ENCODE measurements around the gene STUB1.

Gene STUB1

GRCh38 chr16:648071-648780, 32.0 kb upstream of the STUB1 start:
- H3K4me3 ChIP-seq (ENCODE audit: low read depth, low read length) = peak overlapping the region; percentile 53

GRCh38 chr16:648781-649589, 31.2 kb upstream of the STUB1 start, which contains the start of gene WDR90:
WDR90 (plus strand) TSS chr16:649365; CDS start chr16:649417, 52 bp downstream.
- H3K4me1 ChIP-seq = peaks cover 35% of the 10 kb centered on the region
- peak within 1 kb of the TSS; percentile 85 for H3K4me2 ChIP-seq (ENCODE audit: low read length)
- no peaks in the 10 kb centered on the region for H3K36me3 ChIP-seq (ENCODE audit: control insufficient read depth, insufficient read depth, low read length)

More at GRCh38 chr16:648071-648780, 32.0 kb upstream of the STUB1 start:
- Histone ChIP-seq H2AFZ (peak overlapping the region; percentile 82), H3K4me1 (peaks cover 39% of the 10 kb centered on the region), H3K27me3 (ENCODE audit: control insufficient read depth, insufficient read depth, low read length) (no peaks in the 10 kb centered on the region), H3K27ac (peak overlapping the region; percentile 80), H3K36me3 (ENCODE audit: control insufficient read depth, insufficient read depth, low read length) (no peaks in the 10 kb centered on the region), H3K9ac (no peak overlapping the region), H3K4me2 (ENCODE audit: low read length) (peak overlapping the region; percentile 85), H3K79me2 (peaks cover 27% of the 10 kb centered on the region), H3K9me3 (ENCODE audit: control insufficient read depth, low read length) (no peaks in the 10 kb centered on the region)
- TF ChIP-seq CTCF (IDR thresholded peaks at IDR 0.05) = peak; percentile 27

GRCh38 chr16:649631-650030, 30.6 kb upstream of the STUB1 start:
- peak overlapping the region; percentile 53 for H3K4me3 ChIP-seq (ENCODE audit: low read depth, low read length)
- TF ChIP-seq CTCF (IDR thresholded peaks at IDR 0.05) = no peak
- H3K9ac ChIP-seq = peak overlapping the region; percentile 57
- H2AFZ ChIP-seq = peak overlapping the region; percentile 82
- no peaks in the 10 kb centered on the region for H3K36me3 ChIP-seq (ENCODE audit: control insufficient read depth, insufficient read depth, low read length)
- H3K79me2 ChIP-seq = peaks cover 15% of the 10 kb centered on the region
- H3K4me1 ChIP-seq = peaks cover 34% of the 10 kb centered on the region
- no peaks in the 10 kb centered on the region for H3K9me3 ChIP-seq (ENCODE audit: control insufficient read depth, low read length)
- no peak overlapping the region for H3K27ac ChIP-seq
- peak overlapping the region; percentile 85 for H3K4me2 ChIP-seq (ENCODE audit: low read length)
- no peaks in the 10 kb centered on the region for H3K27me3 ChIP-seq (ENCODE audit: control insufficient read depth, insufficient read depth, low read length)

More at GRCh38 chr16:648781-649589, 31.2 kb upstream of the STUB1 start, which contains the start of gene WDR90:
- Histone ChIP-seq H3K27me3 (ENCODE audit: control insufficient read depth, insufficient read depth, low read length) (no peaks in the 10 kb centered on the region), H3K4me3 (ENCODE audit: low read depth, low read length) (peak within 1 kb of the TSS; percentile 53), H2AFZ (peak within 1 kb of the TSS; percentile 82), H3K9me3 (ENCODE audit: control insufficient read depth, low read length) (no peaks in the 10 kb centered on the region), H3K79me2 (peaks cover 21% of the 10 kb centered on the region), H3K9ac (peak within 1 kb of the TSS; percentile 57), H3K27ac (peak within 1 kb of the TSS; percentile 80)
- TF ChIP-seq CTCF (IDR thresholded peaks at IDR 0.05) = no peak

- Histone ChIP-seq H3K4me3 (ENCODE audit: low read depth, low read length) (no peak overlapping the region), H2AFZ (no peak overlapping the region), H3K36me3 (ENCODE audit: control insufficient read depth, insufficient read depth, low read length) (no peaks in the 10 kb centered on the region), H3K27me3 (ENCODE audit: control insufficient read depth, insufficient read depth, low read length) (no peaks in the 10 kb centered on the region), H3K9me3 (ENCODE audit: control insufficient read depth, low read length) (no peaks in the 10 kb centered on the region), H3K4me2 (ENCODE audit: low read length) (no peak overlapping the region), H3K27ac (no peak overlapping the region), H3K4me1 (peaks cover 20% of the 10 kb centered on the region), H3K9ac (no peak overlapping the region), H3K79me2 (peaks cover under 1% of the 10 kb centered on the region)
- TF ChIP-seq CTCF (IDR thresholded peaks at IDR 0.05) = no peak
Observed at GRCh38 chr16:651844-652243, 28.4 kb upstream of the STUB1 start.
